NCI-H2196 (cell line): ENCODE measurements around the gene SPCS3.
"Not testable (repeated sequence)": the region's sequence is repeated elsewhere in the genome, so short reads cannot be mapped to it uniquely, and the experiment has no call there.

Experiments used
- DNase-seq: peaks from one replicate; lab custom pipeline; 2025; ENCODE audit not compliant: unreplicated experiment; lab: John Stamatoyannopoulos, UW

Gene SPCS3

GRCh38 chr4:176340871-176341685 lies 21.3 kb downstream of the SPCS3 start:
- DNase-seq: no peak

DNA sequence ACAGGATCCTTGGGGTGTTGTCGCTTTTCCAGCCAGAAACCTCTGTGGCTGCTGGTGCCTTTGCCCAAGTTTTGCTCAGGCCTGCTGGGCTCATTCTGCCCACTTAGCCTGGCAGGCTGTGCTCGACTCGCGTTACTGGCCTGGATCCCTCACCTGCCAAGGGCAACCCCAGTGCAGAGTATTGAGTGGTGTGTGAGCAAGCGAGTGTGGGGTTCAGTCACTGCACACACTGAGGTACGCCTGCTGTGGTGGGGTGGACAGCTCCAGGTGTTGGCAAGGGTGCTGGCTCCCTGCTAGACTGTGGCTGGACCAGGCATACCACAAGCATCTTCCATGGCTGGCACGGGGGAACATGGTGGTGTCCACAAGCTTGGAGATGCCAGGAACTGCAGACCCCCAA lies 22.6 kb downstream of the SPCS3 start:
- no peak for DNase-seq

- DNase-seq: no peak
Measured at GRCh38 chr4:176343286-176343685, 23.5 kb downstream of the SPCS3 start.

GRCh38 chr4:176345346-176345745 lies 25.6 kb downstream of the SPCS3 start:
- DNase-seq: not testable (repeated sequence)

DNA sequence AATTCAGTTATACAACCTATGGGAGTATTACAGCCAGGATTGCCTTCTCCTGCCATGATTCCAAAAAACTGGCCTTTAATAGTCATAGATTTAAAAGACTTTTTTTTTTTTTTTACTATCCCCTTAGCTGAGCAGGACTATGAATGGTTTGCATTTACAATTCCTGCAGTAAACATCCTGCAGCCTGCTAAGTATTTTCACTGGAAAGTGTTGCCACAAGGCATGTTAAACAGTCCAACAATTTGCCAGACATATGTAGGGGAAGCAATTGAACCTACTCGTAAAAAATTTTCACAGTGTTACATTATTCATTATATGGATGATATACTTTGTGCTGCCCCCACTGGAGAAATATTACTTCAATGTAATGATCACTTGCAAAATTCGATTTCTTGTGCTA lies 27.1 kb downstream of the SPCS3 start:
- not testable (repeated sequence) for DNase-seq

- DNase-seq: no peak
Measured at GRCh38 chr4:176350671-176351070, 30.9 kb downstream of the SPCS3 start.

GRCh38 chr4:176354884-176355283 lies 35.1 kb downstream of the SPCS3 start:
- DNase-seq: no peak

DNA sequence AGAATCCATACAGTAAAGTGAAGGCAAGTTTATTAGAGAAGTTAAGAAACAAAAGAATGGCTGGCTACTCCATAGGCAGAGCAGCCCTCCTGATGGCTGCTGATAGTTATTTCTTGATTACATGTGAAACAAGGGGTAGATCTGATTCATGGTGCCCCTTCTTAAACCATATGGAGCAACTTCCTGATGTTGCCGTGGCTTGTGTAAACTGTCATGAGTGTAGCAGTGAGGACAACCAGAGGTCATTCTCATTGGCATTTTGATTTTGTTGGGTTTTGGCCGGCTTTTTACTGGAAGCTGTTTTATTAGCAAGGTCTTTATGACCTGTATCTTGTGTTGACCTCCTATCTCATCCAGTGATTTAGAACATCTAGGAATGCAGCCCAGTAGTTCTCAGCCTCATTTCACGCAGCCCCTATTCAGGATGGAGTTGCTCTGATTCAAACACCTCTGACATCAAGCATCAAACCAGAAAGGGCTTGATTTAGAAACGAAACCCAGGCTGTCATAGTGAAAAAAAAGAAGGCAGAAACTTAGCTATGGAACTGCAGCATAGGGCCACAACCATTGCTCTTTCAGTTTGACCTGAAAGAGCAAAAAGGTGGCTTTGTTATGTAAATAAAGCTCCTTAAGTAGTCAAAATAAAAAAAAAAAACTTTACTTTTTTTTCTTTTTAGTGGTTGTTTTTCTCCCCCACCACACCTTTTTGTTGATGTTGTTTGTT lies 37.8 kb downstream of the SPCS3 start:
- no peak for DNase-seq

DNA sequence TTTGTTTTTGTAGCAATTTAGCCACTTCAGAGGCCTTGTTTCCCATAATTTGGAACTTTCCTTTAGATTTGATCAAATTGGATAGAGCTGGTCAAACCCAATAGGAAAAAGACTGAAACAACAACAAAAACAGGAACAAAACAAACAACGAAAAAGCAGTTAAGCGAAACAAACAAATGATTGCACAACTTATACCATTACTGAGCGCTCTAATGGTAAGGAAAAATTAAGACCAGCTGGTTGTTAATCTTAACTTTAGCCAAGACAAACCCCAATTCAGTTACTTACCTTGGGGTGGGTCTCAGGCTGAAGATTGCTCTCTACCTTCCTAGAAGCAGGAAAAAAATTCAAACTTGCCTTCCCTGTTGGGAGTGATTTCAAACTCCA lies 38.3 kb downstream of the SPCS3 start:
- DNase-seq: no peak

- DNase-seq: no peak
Measured at GRCh38 chr4:176359590-176359989, 39.8 kb downstream of the SPCS3 start.

DNA sequence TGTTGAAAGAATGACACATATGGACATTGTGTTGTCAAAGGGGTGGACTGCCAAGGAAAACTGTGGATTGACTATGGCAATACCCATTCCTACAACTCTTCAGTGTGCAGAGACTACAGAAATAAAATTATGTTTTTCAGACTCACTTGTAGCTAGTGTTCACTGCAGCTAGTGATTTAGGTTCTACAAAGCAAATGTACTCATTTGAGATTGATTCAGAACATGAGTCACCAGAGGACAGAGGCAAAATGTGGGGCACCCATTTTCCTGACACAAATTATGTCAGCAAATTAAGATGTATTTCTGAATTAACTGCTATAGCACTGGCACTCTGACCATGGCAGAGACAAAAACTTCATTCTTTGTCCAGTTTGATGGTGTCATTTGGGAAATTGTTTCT lies 40.7 kb downstream of the SPCS3 start:
- no peak for DNase-seq

- no peak for DNase-seq
Measured at GRCh38 chr4:176363072-176363471, 43.3 kb downstream of the SPCS3 start.

GRCh38 chr4:176367771-176368465 lies 48.2 kb downstream of the SPCS3 start:
- no peak for DNase-seq

- no peak for DNase-seq
Measured at GRCh38 chr4:176376032-176376614, 56.4 kb downstream of the SPCS3 start.

DNA sequence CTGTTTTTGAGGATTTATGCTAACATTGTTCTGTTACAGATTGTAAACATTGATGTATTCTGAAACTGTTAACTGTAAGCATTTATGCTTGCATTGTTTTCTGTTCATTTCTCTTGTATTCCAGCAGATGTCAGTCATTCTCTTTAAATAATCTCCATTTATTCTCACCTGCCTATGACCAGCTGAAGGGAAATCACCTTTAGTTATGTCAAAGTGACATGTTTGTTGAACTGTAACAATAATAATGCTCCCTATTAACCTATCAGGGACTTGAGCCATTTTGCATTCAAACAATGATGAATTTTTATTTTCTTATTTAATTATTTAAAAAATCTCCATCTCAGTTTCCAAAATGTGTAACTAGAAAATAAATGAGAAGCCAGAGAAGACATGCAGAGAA lies 58.0 kb downstream of the SPCS3 start:
- no peak for DNase-seq

GRCh38 chr4:176380352-176381157 lies 60.8 kb downstream of the SPCS3 start:
- DNase-seq: no peak
